Measurements from ENCODE around the gene MAN2A1.

DNA sequence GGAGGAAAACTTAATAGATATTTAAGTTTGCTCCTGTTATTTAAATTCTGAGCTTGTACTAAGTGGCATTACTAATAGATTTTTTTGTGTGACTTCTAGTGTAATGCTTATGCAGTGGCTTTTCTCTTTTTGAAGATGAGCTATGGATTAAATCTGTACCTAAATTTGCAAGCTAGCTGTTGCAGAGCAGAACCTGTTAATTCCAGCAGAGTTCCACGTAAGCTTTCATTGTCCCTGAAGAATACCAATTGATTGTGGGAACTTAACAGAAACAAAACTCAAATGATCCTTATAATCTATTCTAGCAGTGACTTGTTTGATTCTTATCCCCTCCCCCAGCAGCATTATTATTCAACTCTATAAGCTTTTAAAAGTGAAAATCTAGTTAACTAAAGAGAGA, 51.7 kb downstream of the MAN2A1 start:
- TF ChIP-seq, protein P1, sequence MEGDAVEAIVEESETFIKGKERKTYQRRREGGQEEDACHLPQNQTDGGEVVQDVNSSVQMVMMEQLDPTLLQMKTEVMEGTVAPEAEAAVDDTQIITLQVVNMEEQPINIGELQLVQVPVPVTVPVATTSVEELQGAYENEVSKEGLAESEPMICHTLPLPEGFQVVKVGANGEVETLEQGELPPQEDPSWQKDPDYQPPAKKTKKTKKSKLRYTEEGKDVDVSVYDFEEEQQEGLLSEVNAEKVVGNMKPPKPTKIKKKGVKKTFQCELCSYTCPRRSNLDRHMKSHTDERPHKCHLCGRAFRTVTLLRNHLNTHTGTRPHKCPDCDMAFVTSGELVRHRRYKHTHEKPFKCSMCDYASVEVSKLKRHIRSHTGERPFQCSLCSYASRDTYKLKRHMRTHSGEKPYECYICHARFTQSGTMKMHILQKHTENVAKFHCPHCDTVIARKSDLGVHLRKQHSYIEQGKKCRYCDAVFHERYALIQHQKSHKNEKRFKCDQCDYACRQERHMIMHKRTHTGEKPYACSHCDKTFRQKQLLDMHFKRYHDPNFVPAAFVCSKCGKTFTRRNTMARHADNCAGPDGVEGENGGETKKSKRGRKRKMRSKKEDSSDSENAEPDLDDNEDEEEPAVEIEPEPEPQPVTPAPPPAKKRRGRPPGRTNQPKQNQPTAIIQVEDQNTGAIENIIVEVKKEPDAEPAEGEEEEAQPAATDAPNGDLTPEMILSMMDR (conservative IDR thresholded peaks at IDR 0.05; ENCODE audit: low read depth, low read length): no peak
- TF ChIP-seq EZH2 (IDR thresholded peaks at IDR 0.05; ENCODE audit: low read length, unreplicated experiment): no peak
- TF ChIP-seq EZH2phosphoT487 (IDR thresholded peaks at IDR 0.05; ENCODE audit: borderline replicate concordance, low read length): no peak
